PFSK-1 (cell line): ENCODE data around the gene CKAP2L.

ENCODE experiments used
- POLR2AphosphoS5 ChIP-seq: IDR thresholded peaks from 2 replicates; pipeline ENCODE4 v1.6.1; 2012; ENCODE audit warnings: low read depth, mild to moderate bottlenecking, control low read depth, low read length, moderate library complexity
- REST ChIP-seq, 2 experiments: IDR thresholded peaks; 2 replicates each; pipeline versions ENCODE4 v1.6.1 to v1.8.0; 2011 to 2012; ENCODE audit warnings: low read depth in 2 of 2, low read length in 2 of 2, control low read depth in 1 of 2, inconsistent platforms in 1 of 2, mild to moderate bottlenecking in 1 of 2, moderate library complexity in 1 of 2; ENCODE audit not compliant: insufficient read depth in 1 of 2
- TAF1 ChIP-seq: IDR thresholded peaks from 2 replicates; pipeline ENCODE4 v1.6.1; 2012; ENCODE audit warnings: low read length, control low read depth, borderline replicate concordance; ENCODE audit not compliant: insufficient read depth

GRCh38 chr2:112718863-112719370 lies 45.5 kb downstream of the CKAP2L start:
- TF ChIP-seq REST (IDR thresholded peaks at IDR 0.05; ENCODE audit: insufficient read depth in 1 of 2, low read depth in 2 of 2, low read length in 2 of 2), result no peak
- TF ChIP-seq POLR2AphosphoS5, result no peak
- TF ChIP-seq TAF1, result no peak
